ENCODE results near the gene NOP53.

DNA sequence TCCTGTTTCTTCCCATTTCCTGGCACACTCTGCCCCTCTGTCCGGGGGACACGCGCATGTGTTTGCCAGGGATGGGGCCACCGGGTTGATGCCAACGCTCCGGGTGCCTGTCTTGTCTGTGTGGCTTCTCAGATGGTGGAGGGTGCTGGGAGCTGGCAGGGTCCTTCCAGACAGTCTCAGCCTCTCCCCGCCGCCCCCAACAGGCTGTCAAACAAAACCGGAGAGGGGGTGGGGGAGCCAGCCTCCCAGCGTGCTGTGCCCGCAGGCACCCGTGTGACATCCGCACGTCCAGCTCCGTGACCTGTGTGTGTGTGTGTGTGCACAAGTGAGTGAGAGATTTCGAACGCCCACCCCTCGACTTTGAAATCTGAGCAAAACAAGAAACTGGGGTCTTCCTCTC lies 42.7 kb upstream of the NOP53 start:
- TF ChIP-seq CTCF (IDR thresholded peaks at IDR 0.05; ENCODE audit: poor library complexity, severe bottlenecking) (no peak), EZH2 (IDR thresholded peaks at IDR 0.05; ENCODE audit: borderline replicate concordance, insufficient read depth, low read length, poor library complexity, severe bottlenecking) (no peak), POLR2AphosphoS5 (IDR thresholded peaks at IDR 0.05) (no peak), SMC3 (conservative IDR thresholded peaks at IDR 0.05; ENCODE audit: poor library complexity) (no peak), EP300 (conservative IDR thresholded peaks at IDR 0.05; ENCODE audit: poor library complexity, severe bottlenecking) (no peak), REST (IDR thresholded peaks at IDR 0.05; ENCODE audit: borderline replicate concordance) (no peak), MXI1 (conservative IDR thresholded peaks at IDR 0.05; ENCODE audit: poor library complexity, severe bottlenecking) (no peak)
